NCI-H2196 treated with DMSO at 0.1 percent for 48 hours (cell line): ENCODE results near the gene CHMP4B.

Source experiments
- DNase-seq: peaks from one replicate; lab custom pipeline; 2025; ENCODE audit not compliant: unreplicated experiment; lab: John Stamatoyannopoulos, UW

Gene CHMP4B

GRCh38 chr20:33810885-33811775 is at the start of gene CHMP4B:
Gene CHMP4B, plus strand, starts transcription at chr20:33811348. Its CDS starts 121 bp downstream, at chr20:33811469.
- peak; percentile 97 for DNase-seq

GRCh38 chr20:33761698-33762250 is 49.4 kb upstream of the CHMP4B start:
- DNase-seq: no peak

GRCh38 chr20:33765099-33765498 is 46.0 kb upstream of the CHMP4B start:
- no peak for DNase-seq

GRCh38 chr20:33765592-33765991 is 45.6 kb upstream of the CHMP4B start:
- no peak for DNase-seq

GRCh38 chr20:33766686-33767085 is 44.5 kb upstream of the CHMP4B start:
- DNase-seq: no peak

GRCh38 chr20:33767777-33768138 is 43.4 kb upstream of the CHMP4B start:
- DNase-seq: no peak

- no peak for DNase-seq
Observed at GRCh38 chr20:33769043-33769442, 42.1 kb upstream of the CHMP4B start.

GRCh38 chr20:33770005-33770404 is 41.1 kb upstream of the CHMP4B start:
- DNase-seq: no peak

- no peak for DNase-seq
Observed at GRCh38 chr20:33771938-33772337, 39.2 kb upstream of the CHMP4B start.

- no peak for DNase-seq
Observed at GRCh38 chr20:33772439-33772838, 38.7 kb upstream of the CHMP4B start.

- no peak for DNase-seq
Observed at GRCh38 chr20:33773412-33774089, 37.6 kb upstream of the CHMP4B start.

GRCh38 chr20:33777816-33778215 is 33.3 kb upstream of the CHMP4B start:
- DNase-seq: no peak

- no peak for DNase-seq
Observed at GRCh38 chr20:33781133-33781532, 30.0 kb upstream of the CHMP4B start.

- no peak for DNase-seq
Observed at GRCh38 chr20:33781945-33782344, 29.2 kb upstream of the CHMP4B start.

- no peak for DNase-seq
Observed at GRCh38 chr20:33783256-33783655, 27.9 kb upstream of the CHMP4B start.

- DNase-seq: no peak
Observed at GRCh38 chr20:33783818-33784217, 27.3 kb upstream of the CHMP4B start.

- DNase-seq: no peak
Observed at GRCh38 chr20:33784225-33784624, 26.9 kb upstream of the CHMP4B start.

- DNase-seq: no peak
Observed at GRCh38 chr20:33785503-33785902, 25.6 kb upstream of the CHMP4B start.

GRCh38 chr20:33787253-33787891 is 23.8 kb upstream of the CHMP4B start:
- no peak for DNase-seq

GRCh38 chr20:33788351-33789049 is 22.6 kb upstream of the CHMP4B start:
- no peak for DNase-seq
